ENCODE results near the gene MAP2.

GRCh38 chr2:209472871-209473270 lies 49.0 kb downstream of the MAP2 start:
- TF ChIP-seq, protein P1, sequence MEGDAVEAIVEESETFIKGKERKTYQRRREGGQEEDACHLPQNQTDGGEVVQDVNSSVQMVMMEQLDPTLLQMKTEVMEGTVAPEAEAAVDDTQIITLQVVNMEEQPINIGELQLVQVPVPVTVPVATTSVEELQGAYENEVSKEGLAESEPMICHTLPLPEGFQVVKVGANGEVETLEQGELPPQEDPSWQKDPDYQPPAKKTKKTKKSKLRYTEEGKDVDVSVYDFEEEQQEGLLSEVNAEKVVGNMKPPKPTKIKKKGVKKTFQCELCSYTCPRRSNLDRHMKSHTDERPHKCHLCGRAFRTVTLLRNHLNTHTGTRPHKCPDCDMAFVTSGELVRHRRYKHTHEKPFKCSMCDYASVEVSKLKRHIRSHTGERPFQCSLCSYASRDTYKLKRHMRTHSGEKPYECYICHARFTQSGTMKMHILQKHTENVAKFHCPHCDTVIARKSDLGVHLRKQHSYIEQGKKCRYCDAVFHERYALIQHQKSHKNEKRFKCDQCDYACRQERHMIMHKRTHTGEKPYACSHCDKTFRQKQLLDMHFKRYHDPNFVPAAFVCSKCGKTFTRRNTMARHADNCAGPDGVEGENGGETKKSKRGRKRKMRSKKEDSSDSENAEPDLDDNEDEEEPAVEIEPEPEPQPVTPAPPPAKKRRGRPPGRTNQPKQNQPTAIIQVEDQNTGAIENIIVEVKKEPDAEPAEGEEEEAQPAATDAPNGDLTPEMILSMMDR (conservative IDR thresholded peaks at IDR 0.05) = no peak
- no peak for TF ChIP-seq EZH2 (IDR thresholded peaks at IDR 0.05; ENCODE audit: low read depth)

Measured in PC-9 (cell line).